ENCODE results near the gene CTIF.

DNA sequence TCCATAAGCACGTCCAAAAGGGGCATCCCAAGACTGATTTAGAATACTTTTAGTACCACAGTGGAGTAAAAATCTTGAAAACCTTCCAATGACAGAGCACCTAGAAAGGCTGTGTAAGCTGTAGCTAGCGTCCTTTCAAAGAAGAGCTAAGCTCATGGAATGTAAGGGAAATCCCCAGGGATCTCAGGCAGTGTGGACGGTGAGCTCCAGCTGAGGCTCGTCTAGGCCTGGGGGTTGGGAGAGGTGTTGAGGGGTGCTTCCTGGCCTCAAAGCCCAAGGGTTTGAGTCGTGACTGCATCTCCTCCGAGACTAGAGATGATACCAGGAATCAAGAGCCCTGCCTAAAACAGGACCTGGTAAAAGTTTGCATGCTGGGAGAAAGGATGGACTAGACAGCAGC, 7.6 kb downstream of the CTIF start:
- TF ChIP-seq POLR2A (IDR thresholded peaks at IDR 0.05; ENCODE audit: low read depth, low read length) (no peak), TAF1 (IDR thresholded peaks at IDR 0.05; ENCODE audit: borderline replicate concordance, low read depth, low read length) (no peak)
